Sigmoid colon (tissue), 4 donors: ENCODE data around the gene ZDHHC22.

ENCODE experiments used
- CTCF ChIP-seq, 4 experiments: fragments of 450-650 bp in 3 of 4; fragments of 200-600 bp in 1 of 4; IDR thresholded peaks; one replicate each; pipeline ENCODE4 v1.5.1; 2016 to 2019; ENCODE audit warnings: antibody characterized with exemption in 4 of 4, mild to moderate bottlenecking in 3 of 4, moderate library complexity in 2 of 4
- EP300 ChIP-seq, 4 donors: sonication (generic); formaldehyde crosslinking; IDR thresholded peaks; one replicate each; pipeline ENCODE4 v1.6.1; 2017; ENCODE audit warnings: antibody characterized with exemption in 4 of 4
- POLR2A ChIP-seq, 2 donors: fragments of 450-650 bp; IDR thresholded peaks; one replicate each; pipeline ENCODE4 v1.6.1; 2016; ENCODE audit warnings: antibody characterized with exemption in 2 of 2, mild to moderate bottlenecking in 2 of 2, moderate library complexity in 2 of 2

GRCh38 chr14:77087631-77088030 lies 54.0 kb downstream of the ZDHHC22 start:
- TF ChIP-seq EP300 (IDR thresholded peaks at IDR 0.05) (no peak), POLR2A (IDR thresholded peaks at IDR 0.05) (no peak), CTCF (IDR thresholded peaks at IDR 0.05) (no peak)
